H9 (cell line): ENCODE measurements around the gene FYN. TPM values are rescaled to one million over a fixed set of nuclear protein-coding genes. Genes with fewer than 3 reads are reported as not detected.
A peak's percentile ranks its signal among the peaks of the same experiment; 100 is the strongest.

Experiments
- DNase-seq: peaks from one replicate; pipeline ENCODE4 v3.0.0-alpha.2; 2017
- H2AFZ ChIP-seq: one replicate; pipeline ENCODE4 v1.6.1; 2013; ENCODE audit warnings: mild to moderate bottlenecking, low read length, control low read depth, moderate library complexity
- H2AK5ac ChIP-seq: 2 replicates; pipeline ENCODE4 v1.6.1; 2013; ENCODE audit warnings: low read length, control low read depth, mixed read lengths; ENCODE audit not compliant: insufficient read length
- H2BK120ac ChIP-seq: one replicate; pipeline ENCODE4 v1.6.1; 2013; ENCODE audit warnings: low read depth, mild to moderate bottlenecking, low read length, control low read depth, inconsistent platforms; ENCODE audit not compliant: poor library complexity, severe bottlenecking
- H2BK12ac ChIP-seq: 2 replicates; pipeline ENCODE4 v1.6.1; 2013; ENCODE audit warnings: low read length, control low read depth, mixed read lengths, low read depth; ENCODE audit not compliant: insufficient read length
- H2BK15ac ChIP-seq: 2 replicates; pipeline ENCODE4 v1.6.1; 2013; ENCODE audit warnings: low read depth, low read length, control low read depth
- H2BK20ac ChIP-seq: one replicate; pipeline ENCODE4 v1.6.1; 2013; ENCODE audit warnings: low read depth, mild to moderate bottlenecking, low read length, control low read depth, inconsistent platforms; ENCODE audit not compliant: poor library complexity, severe bottlenecking
- H2BK5ac ChIP-seq: 2 replicates; pipeline ENCODE4 v1.6.1; 2013; ENCODE audit warnings: low read length, control low read depth, mixed read lengths; ENCODE audit not compliant: insufficient read length
- H3K14ac ChIP-seq: 2 replicates; pipeline ENCODE4 v1.6.1; 2013; ENCODE audit warnings: low read length, control low read depth; ENCODE audit not compliant: insufficient read depth
- H3K18ac ChIP-seq: 2 replicates; pipeline ENCODE4 v1.6.1; 2013; ENCODE audit warnings: low read depth, mild to moderate bottlenecking, mixed read lengths, low read length, control low read depth; ENCODE audit not compliant: insufficient read length
- H3K23ac ChIP-seq: 2 replicates; pipeline ENCODE4 v1.6.1; 2013; ENCODE audit warnings: low read length, control low read depth, mixed read lengths, low read depth; ENCODE audit not compliant: insufficient read length
- H3K23me2 ChIP-seq: 2 replicates; pipeline ENCODE4 v1.6.1; 2013; ENCODE audit warnings: low read depth, mild to moderate bottlenecking, mixed read lengths, low read length, control low read depth; ENCODE audit not compliant: insufficient read length, poor library complexity, severe bottlenecking
- H3K27ac ChIP-seq: 2 replicates; pipeline ENCODE4 v1.5.1; 2013; ENCODE audit warnings: low read length, control low read depth, mixed read lengths, low read depth; ENCODE audit not compliant: insufficient read length
- H3K27me3 ChIP-seq: 2 replicates; pipeline ENCODE4 v1.6.1; 2013; ENCODE audit warnings: low read length, control low read depth, inconsistent platforms; ENCODE audit not compliant: insufficient read depth
- H3K4ac ChIP-seq: 2 replicates; pipeline ENCODE4 v1.6.1; 2013; ENCODE audit warnings: low read depth, mild to moderate bottlenecking, control low read depth, inconsistent platforms, low read length, moderate library complexity
- H3K4me1 ChIP-seq: 2 replicates; pipeline ENCODE4 v1.6.1; 2013; ENCODE audit warnings: low read length, control low read depth, inconsistent platforms; ENCODE audit not compliant: insufficient read depth
- H3K4me2 ChIP-seq: 2 replicates; pipeline ENCODE4 v1.6.1; 2013; ENCODE audit warnings: low read length, control low read depth, mixed read lengths; ENCODE audit not compliant: insufficient read length, insufficient read depth
- H3K56ac ChIP-seq: 2 replicates; pipeline ENCODE4 v1.6.1; 2013; ENCODE audit warnings: low read depth, mild to moderate bottlenecking, mixed read lengths, low read length, control low read depth; ENCODE audit not compliant: insufficient read length
- H3K79me1 ChIP-seq: 2 replicates; pipeline ENCODE4 v1.6.1; 2013; ENCODE audit warnings: low read depth, mild to moderate bottlenecking, moderate library complexity, low read length, control low read depth, inconsistent platforms; ENCODE audit not compliant: insufficient read depth, poor library complexity, severe bottlenecking
- H3K79me2 ChIP-seq: 2 replicates; pipeline ENCODE4 v1.6.1; 2013; ENCODE audit warnings: low read length, control low read depth, inconsistent platforms; ENCODE audit not compliant: insufficient read depth
- H3K9ac ChIP-seq: 2 replicates; pipeline ENCODE4 v1.6.1; 2013; ENCODE audit warnings: low read length, control low read depth, mixed read lengths; ENCODE audit not compliant: insufficient read length; ENCODE audit errors: extremely low read depth
- H3K9me3 ChIP-seq: one replicate; pipeline ENCODE4 v1.6.1; 2013; ENCODE audit warnings: low read depth, low read length, inconsistent platforms; ENCODE audit not compliant: control insufficient read depth
- H3T11ph ChIP-seq: one replicate; pipeline ENCODE4 v1.6.1; 2013; ENCODE audit warnings: mild to moderate bottlenecking, low read length, control low read depth, inconsistent platforms
- H4K20me1 ChIP-seq: one replicate; pipeline ENCODE4 v1.6.1; 2013; ENCODE audit not compliant: control insufficient read depth, insufficient read length, insufficient read depth
- H4K5ac ChIP-seq: 2 replicates; pipeline ENCODE4 v1.6.1; 2013; ENCODE audit warnings: low read depth, mild to moderate bottlenecking, mixed read lengths, low read length, control low read depth; ENCODE audit not compliant: insufficient read length
- H4K8ac ChIP-seq: replicated peaks from 2 replicates; pipeline ENCODE4 v1.6.1; 2013; ENCODE audit warnings: low read length, control low read depth, mixed read lengths, low read depth; ENCODE audit not compliant: insufficient read length
- H4K91ac ChIP-seq: 2 replicates; pipeline ENCODE4 v1.6.1; 2013; ENCODE audit warnings: low read depth, mild to moderate bottlenecking, moderate library complexity, mixed read lengths, low read length, control low read depth; ENCODE audit not compliant: insufficient read length
- H3K27ac Mint-ChIP-seq, 3 experiments: 2 replicates in 2 of 3; 3 replicates in 1 of 3; pipeline ENCODE4 v1.8.0; 2020 to 2021; ENCODE audit warnings: mixed read lengths in 3 of 3, mild to moderate bottlenecking in 1 of 3, moderate library complexity in 1 of 3
- H3K27me3 Mint-ChIP-seq: 2 replicates; pipeline ENCODE4 v1.8.0; 2021; ENCODE audit warnings: low read depth, mild to moderate bottlenecking, moderate library complexity, mixed read lengths
- H3K36me3 Mint-ChIP-seq, 3 experiments: 2 replicates in 2 of 3; 3 replicates in 1 of 3; pipeline ENCODE4 v1.8.0; 2020 to 2021; ENCODE audit warnings: low read depth in 3 of 3, mixed read lengths in 3 of 3; ENCODE audit not compliant: insufficient read depth in 1 of 3
- H3K4me1 Mint-ChIP-seq, 2 experiments: 2 replicates each; pipeline ENCODE4 v1.8.0; 2020; ENCODE audit warnings: mixed read lengths in 2 of 2
- H3K4me3 Mint-ChIP-seq, 2 experiments: 2 replicates in 1 of 2; 3 replicates in 1 of 2; pipeline ENCODE4 v1.8.0; 2020 to 2021; ENCODE audit warnings: mild to moderate bottlenecking in 2 of 2, mixed read lengths in 2 of 2, moderate library complexity in 1 of 2
- H3K9me3 Mint-ChIP-seq, 2 experiments: 2 replicates in 1 of 2; 3 replicates in 1 of 2; pipeline ENCODE4 v1.8.0; 2020; ENCODE audit warnings: mild to moderate bottlenecking in 2 of 2, mixed read lengths in 2 of 2, moderate library complexity in 1 of 2
- CTCF ChIP-seq: fragments of 200-600 bp; sonication (generic); conservative IDR thresholded peaks from 3 replicates; pipeline ENCODE4 v1.8.0; 2021; ENCODE audit warnings: antibody characterized with exemption, mild to moderate bottlenecking
- WGBS: extraction: QIAGEN DNeasy Blood & Tissue Kit; methylation state at CpG from one replicate; pipeline ENCODE4 v1.1.7; 2013; ENCODE audit warnings: missing lambda C conversion rate, low lambda C conversion rate, mixed read lengths; ENCODE audit not compliant: insufficient read length; ENCODE audit errors: extremely low coverage; 5-methylcytosine and 5-hydroxymethylcytosine counted together
- total RNA-seq: library from RNA; stranded (reverse); gene quantifications from 2 replicates; pipeline ENCODE4 v1.2.1, GENCODE V29; 2021

Gene FYN
- total RNA-seq, 1 experiment from 2014 or later, result 64.8 TPM

DNA sequence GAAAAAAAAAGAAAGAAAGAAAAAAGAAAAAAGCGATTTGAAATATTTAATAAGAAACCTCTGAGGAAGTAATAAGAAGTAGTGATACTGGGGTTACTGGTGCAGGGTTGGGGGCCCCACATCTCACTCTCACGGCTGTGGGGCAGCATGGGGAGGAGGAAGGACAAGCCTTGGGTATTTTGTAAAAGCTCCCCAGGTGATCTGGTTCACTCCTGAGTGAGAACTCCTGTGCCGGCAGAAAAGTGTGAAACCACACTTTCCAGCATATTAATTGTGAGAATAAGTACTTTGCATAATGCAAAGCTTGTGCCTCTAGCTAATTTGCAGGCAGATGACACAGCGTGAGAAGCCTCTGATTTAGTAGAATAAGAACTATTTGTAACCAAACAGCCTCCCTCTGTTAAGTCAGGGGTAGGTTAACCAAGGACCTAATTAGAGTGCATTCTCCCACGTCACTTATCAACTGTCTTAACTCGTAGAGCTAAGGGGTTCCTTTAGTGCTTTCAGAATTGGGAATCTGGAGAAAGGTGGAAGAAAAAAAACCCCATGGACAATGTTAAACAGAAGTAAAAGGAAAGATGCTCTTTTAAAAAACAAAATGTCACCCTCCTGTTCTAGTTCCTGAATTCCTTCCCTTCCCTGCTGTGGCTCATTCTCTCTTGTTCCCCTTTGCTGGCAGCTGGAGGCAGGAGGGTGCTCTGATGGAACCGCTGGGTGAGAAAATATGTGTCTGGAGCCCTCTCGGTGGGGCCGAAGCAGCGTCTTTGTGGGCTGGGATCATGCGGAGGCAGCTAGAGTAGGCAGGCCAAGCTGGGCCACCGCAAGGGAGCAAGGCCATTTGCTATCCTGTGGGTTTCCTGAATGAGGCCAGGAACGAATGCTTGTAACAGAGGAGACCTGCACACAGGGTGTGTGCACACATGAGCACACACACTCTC is 108.7 kb downstream of the FYN start:
- Histone ChIP-seq H3T11ph (no peak overlapping the region), H3K9me3 (no peaks in the 10 kb centered on the region), H2BK12ac (no peak overlapping the region), H3K4me1 (peaks cover 16% of the 10 kb centered on the region; the same call in 1 of the 2 replicates), H2BK20ac (no peak overlapping the region), H2BK5ac (no peak overlapping the region), H2AK5ac (no peak overlapping the region), H3K79me2 (no peaks in the 10 kb centered on the region), H4K91ac (no peak overlapping the region), H3K4me2 (no peak overlapping the region), H4K20me1 (no peaks in the 10 kb centered on the region), H3K4ac (no peak overlapping the region), H2BK120ac (no peak overlapping the region), H4K8ac (no peak overlapping the region), H3K27me3 (no peaks in the 10 kb centered on the region), H3K9ac (no peak overlapping the region), H3K23me2 (no peaks in the 10 kb centered on the region), H2BK15ac (no peak overlapping the region), H3K79me1 (no peaks in the 10 kb centered on the region), H2AFZ (no peak overlapping the region), H3K23ac (no peak overlapping the region), H3K27ac (no peak overlapping the region), H3K18ac (no peak overlapping the region), H4K5ac (no peak overlapping the region), H3K56ac (no peak overlapping the region), H3K14ac (no peak overlapping the region; the same call in 1 of the 2 replicates)
- H3K27me3 Mint-ChIP-seq, result no peaks in the 10 kb centered on the region; the same call in 1 of the 2 replicates
- peak overlapping the region; percentile 88 to 97 (median 94) for H3K27ac Mint-ChIP-seq
- peaks cover 45 to 67% of the 10 kb centered on the region in 2 experiments for H3K4me1 Mint-ChIP-seq
- no peaks in the 10 kb centered on the region for H3K36me3 Mint-ChIP-seq
- no peaks in the 10 kb centered on the region for H3K9me3 Mint-ChIP-seq
- WGBS, result 100% methylated on average over 1 of the region's 13 CpGs
- peak; percentile 49 for DNase-seq
- TF ChIP-seq CTCF, result no peak
- peak overlapping the region in 1 of 2 experiments; percentile 52; a peak in 1 of 5 replicates for H3K4me3 Mint-ChIP-seq
